GM12865 (cell line): ENCODE measurements around the gene MAST2.
A peak's percentile ranks its signal among the peaks of the same experiment; 100 is the strongest.

Experiments
- DNase-seq: peaks from one replicate; pipeline ENCODE4 v3.0.0; 2010; ENCODE audit warnings: low read depth
- H3K4me3 ChIP-seq: 2 replicates; pipeline ENCODE4 v1.5.1; 2011; ENCODE audit warnings: mild to moderate bottlenecking, low read depth, low read length, control low read depth
- TF ChIP-seq, protein P1 (sequence below): IDR thresholded peaks from 2 replicates; pipeline ENCODE4 v1.5.1; 2011; ENCODE audit warnings: low read length, control low read depth, low read depth, inconsistent platforms; ENCODE audit not compliant: insufficient read depth; ENCODE audit errors: missing control alignments

The MAST2 gene

GRCh38 chr1:45772971-45773370, 30.4 kb upstream of the MAST2 start:
- H3K4me3 ChIP-seq = no peak overlapping the region
- DNase-seq = peak; percentile 58
- TF ChIP-seq, protein P1, sequence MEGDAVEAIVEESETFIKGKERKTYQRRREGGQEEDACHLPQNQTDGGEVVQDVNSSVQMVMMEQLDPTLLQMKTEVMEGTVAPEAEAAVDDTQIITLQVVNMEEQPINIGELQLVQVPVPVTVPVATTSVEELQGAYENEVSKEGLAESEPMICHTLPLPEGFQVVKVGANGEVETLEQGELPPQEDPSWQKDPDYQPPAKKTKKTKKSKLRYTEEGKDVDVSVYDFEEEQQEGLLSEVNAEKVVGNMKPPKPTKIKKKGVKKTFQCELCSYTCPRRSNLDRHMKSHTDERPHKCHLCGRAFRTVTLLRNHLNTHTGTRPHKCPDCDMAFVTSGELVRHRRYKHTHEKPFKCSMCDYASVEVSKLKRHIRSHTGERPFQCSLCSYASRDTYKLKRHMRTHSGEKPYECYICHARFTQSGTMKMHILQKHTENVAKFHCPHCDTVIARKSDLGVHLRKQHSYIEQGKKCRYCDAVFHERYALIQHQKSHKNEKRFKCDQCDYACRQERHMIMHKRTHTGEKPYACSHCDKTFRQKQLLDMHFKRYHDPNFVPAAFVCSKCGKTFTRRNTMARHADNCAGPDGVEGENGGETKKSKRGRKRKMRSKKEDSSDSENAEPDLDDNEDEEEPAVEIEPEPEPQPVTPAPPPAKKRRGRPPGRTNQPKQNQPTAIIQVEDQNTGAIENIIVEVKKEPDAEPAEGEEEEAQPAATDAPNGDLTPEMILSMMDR = no peak

- no peak overlapping the region for H3K4me3 ChIP-seq
- DNase-seq = no peak
- TF ChIP-seq, protein P1 = no peak
These were observed 27.6 kb upstream of the MAST2 start for GRCh38 chr1:45775794-45776193.

- H3K4me3 ChIP-seq = no peak overlapping the region
- TF ChIP-seq, protein P1 = no peak
- peak; percentile 77 for DNase-seq
These were observed 17.8 kb upstream of the MAST2 start for GRCh38 chr1:45785583-45785982.

GRCh38 chr1:45787905-45788304, 15.5 kb upstream of the MAST2 start:
- TF ChIP-seq, protein P1 = no peak
- no peak for DNase-seq
- no peak overlapping the region for H3K4me3 ChIP-seq

DNA sequence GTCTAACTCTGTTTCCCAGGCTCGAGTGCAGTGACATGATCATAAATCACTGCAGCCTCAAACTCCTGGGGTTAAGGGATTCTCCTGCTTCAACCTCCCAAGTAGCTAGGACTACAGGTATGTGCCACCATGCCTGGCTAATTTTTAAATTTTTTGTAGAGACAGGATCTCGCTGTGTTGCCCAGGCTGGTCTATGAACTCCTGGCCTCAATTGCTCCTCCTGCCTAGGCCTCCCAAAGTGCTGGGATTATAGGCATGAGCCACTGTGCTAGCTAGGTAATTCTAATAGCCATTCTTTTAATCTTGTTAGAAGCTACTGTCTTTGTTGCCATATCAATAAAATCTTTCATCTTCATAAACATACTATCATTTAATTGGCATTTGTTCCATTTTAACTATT, 13.8 kb upstream of the MAST2 start:
- H3K4me3 ChIP-seq = no peak overlapping the region
- TF ChIP-seq, protein P1 = no peak
- DNase-seq = no peak

DNA sequence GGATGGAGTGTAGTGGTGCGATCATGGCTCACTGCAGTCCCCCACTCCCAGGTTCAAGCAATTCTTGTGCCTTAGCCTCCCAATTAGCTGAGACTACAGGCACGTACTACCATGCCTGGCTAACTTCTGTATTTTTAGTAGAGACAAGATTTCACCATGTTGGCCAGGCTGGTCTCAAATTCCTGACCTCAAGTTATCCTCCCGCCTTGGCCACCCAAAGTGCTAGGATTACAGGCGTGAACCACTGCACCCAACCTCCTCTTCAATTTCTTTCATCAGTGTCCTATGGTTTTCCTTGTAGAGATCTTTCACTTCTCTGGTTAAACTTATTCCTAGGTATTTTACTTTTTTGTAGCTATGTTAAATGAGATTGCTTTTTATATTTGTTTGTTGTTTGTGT, 10.7 kb upstream of the MAST2 start:
- TF ChIP-seq, protein P1 = no peak
- H3K4me3 ChIP-seq = no peak overlapping the region
- DNase-seq = no peak

- peak; percentile 38 for DNase-seq
- TF ChIP-seq, protein P1 = peak; percentile 10
- no peak overlapping the region for H3K4me3 ChIP-seq
These were observed 9.3 kb upstream of the MAST2 start for GRCh38 chr1:45793942-45794604.
